HEK293 (cell line): ENCODE results near the gene SYN1.
A peak's percentile ranks its signal among the peaks of the same experiment; 100 is the strongest.

Source experiments
- CTCF ChIA-PET: fragments of 350-600 bp; formaldehyde crosslinking; extraction: SDS; loops from one replicate; lab custom pipeline; 2021; ENCODE audit warnings: antibody characterized with exemption; lab: Yijun Ruan, JAX
- POLR2A ChIA-PET: fragments of 300-600 bp; formaldehyde crosslinking; extraction: SDS; loops from one replicate; lab custom pipeline; 2020; ENCODE audit warnings: antibody characterized with exemption, inconsistent platforms; lab: Yijun Ruan, JAX
- H3K27ac ChIP-seq: fragments of 200-500 bp; sonication (Bioruptor generic); 2 replicates; pipeline ENCODE4 v1.5.1; 2014; ENCODE audit warnings: low read depth, low read length, control low read depth, inconsistent platforms; ENCODE audit errors: extremely low read depth
- H3K36me3 ChIP-seq, 2 experiments: fragments of 200-500 bp in 1 of 2; sonication (Bioruptor generic) in 1 of 2; 1 replicate in 1 of 2; 2 replicates in 1 of 2; pipeline ENCODE4 v1.5.1; 2014 to 2017; ENCODE audit warnings: inconsistent platforms in 2 of 2, low read length in 2 of 2; ENCODE audit not compliant: control insufficient read depth in 2 of 2, insufficient read depth in 1 of 2
- H3K4me1 ChIP-seq: fragments of 200-500 bp; sonication (Bioruptor generic); 2 replicates; pipeline ENCODE4 v1.5.1; 2014; ENCODE audit warnings: mild to moderate bottlenecking, low read length, inconsistent platforms; ENCODE audit not compliant: control insufficient read depth, insufficient read depth
- H3K4me3 ChIP-seq: 2 replicates; pipeline ENCODE4 v1.5.1; 2011; ENCODE audit warnings: low read depth, mild to moderate bottlenecking, control low read depth, low read length, moderate library complexity
- H3K9me3 ChIP-seq: fragments of 200-500 bp; sonication (Bioruptor generic); 2 replicates; pipeline ENCODE4 v1.5.1; 2014; ENCODE audit warnings: low read depth, low read length, inconsistent platforms; ENCODE audit not compliant: control insufficient read depth, insufficient read depth
- BCL11A ChIP-seq: fragments of 450-650 bp; formaldehyde crosslinking; IDR thresholded peaks from 2 replicates; pipeline ENCODE4 v1.5.1; 2016; ENCODE audit warnings: low read depth, missing biosample characterization, missing genetic modification characterization
- HOXD13 ChIP-seq: sonication (generic); formaldehyde crosslinking; IDR thresholded peaks from 2 replicates; pipeline ENCODE4 v1.8.0; 2022; ENCODE audit warnings: missing genetic modification reagents, borderline replicate concordance
- PRDM10 ChIP-seq: fragments of 450-650 bp; formaldehyde crosslinking; IDR thresholded peaks from 2 replicates; pipeline ENCODE4 v1.5.1; 2016; ENCODE audit warnings: missing biosample characterization, missing genetic modification characterization
- SETDB1 ChIP-seq: IDR thresholded peaks from one replicate; pipeline ENCODE4 v1.6.1; 2017; ENCODE audit warnings: mild to moderate bottlenecking, low read length, moderate library complexity, mixed read lengths; ENCODE audit not compliant: insufficient read length
- TCF7L2 ChIP-seq: IDR thresholded peaks from 2 replicates; pipeline ENCODE4 v1.6.1; 2011; ENCODE audit warnings: low read depth, mild to moderate bottlenecking, inconsistent platforms, low read length, moderate library complexity, borderline replicate concordance
- ZBTB21 ChIP-seq: fragments of 450-650 bp; formaldehyde crosslinking; IDR thresholded peaks from 2 replicates; pipeline ENCODE4 v1.5.1; 2017; ENCODE audit warnings: missing biosample characterization, missing genetic modification characterization
- ZNF146 ChIP-seq: fragments of 450-650 bp; formaldehyde crosslinking; IDR thresholded peaks from 2 replicates; pipeline ENCODE4 v1.5.1; 2016; ENCODE audit warnings: missing biosample characterization, missing genetic modification characterization
- ZNF202 ChIP-seq: fragments of 450-650 bp; formaldehyde crosslinking; IDR thresholded peaks from 2 replicates; pipeline ENCODE4 v1.5.1; 2016; ENCODE audit warnings: missing biosample characterization, missing genetic modification characterization, borderline replicate concordance
- ZNF366 ChIP-seq: fragments of 450-650 bp; formaldehyde crosslinking; conservative IDR thresholded peaks from 2 replicates; pipeline ENCODE4 v1.5.1; 2016; ENCODE audit warnings: missing biosample characterization, missing genetic modification characterization
- ZNF426 ChIP-seq: fragments of 450-650 bp; formaldehyde crosslinking; IDR thresholded peaks from 2 replicates; pipeline ENCODE4 v1.5.1; 2017; ENCODE audit warnings: missing biosample characterization, missing genetic modification characterization, mild to moderate bottlenecking, inconsistent platforms, moderate library complexity
- ZNF580 ChIP-seq: fragments of 450-650 bp; formaldehyde crosslinking; IDR thresholded peaks from 2 replicates; pipeline ENCODE4 v1.5.1; 2016; ENCODE audit warnings: missing biosample characterization, missing genetic modification characterization
- ZNF600 ChIP-seq: fragments of 450-650 bp; formaldehyde crosslinking; IDR thresholded peaks from 2 replicates; pipeline ENCODE4 v1.5.1; 2016; ENCODE audit warnings: missing biosample characterization, missing genetic modification characterization
- ZNF626 ChIP-seq: fragments of 450-650 bp; sonication (Bioruptor Pico); formaldehyde crosslinking; IDR thresholded peaks from 2 replicates; pipeline ENCODE4 v1.5.1; 2018; ENCODE audit warnings: missing biosample characterization, missing genetic modification characterization, inconsistent platforms
- ZNF658 ChIP-seq: fragments of 450-650 bp; formaldehyde crosslinking; IDR thresholded peaks from 2 replicates; pipeline ENCODE4; 2016; ENCODE audit warnings: missing biosample characterization, missing genetic modification characterization

SYN1 gene

GRCh38 chrX:47611926-47612325, 7.7 kb downstream of the SYN1 start (continued):
- TF ChIP-seq ZNF600 (tag by site-specific recombination) (no peak), ZBTB21 (tag by site-specific recombination) (no peak), ZNF146 (tag by site-specific recombination) (no peak), BCL11A (tag by site-specific recombination) (no peak), HOXD13 (CRISPR knock-in tag) (no peak)
- TF ChIP-seq, all 188 proteins: peak for 0

- CTCF ChIA-PET = interaction anchor here (0.6 kb wide), 1 partner anchor 419 kb away, joined by 3 read pairs; no protein-coding TSS in a partner anchor
- Histone ChIP-seq H3K36me3 (no peaks in the 10 kb centered on the region), H3K27ac (no peak overlapping the region), H3K4me3 (no peak overlapping the region), H3K4me1 (no peaks in the 10 kb centered on the region), H3K9me3 (no peaks in the 10 kb centered on the region)
- POLR2A ChIA-PET = no interaction called here
- no peak for TF ChIP-seq SETDB1
- TF ChIP-seq PRDM10 = peak; percentile 69
These were observed 8.2 kb downstream of the SYN1 start for GRCh38 chrX:47611489-47611888.

GRCh38 chrX:47610511-47610910, 9.1 kb downstream of the SYN1 start:
- no peak for TF ChIP-seq ZNF580 (tag by site-specific recombination)
- TF ChIP-seq ZNF426 (tag by site-specific recombination) = no peak
- no peak for TF ChIP-seq ZNF626 (tag by site-specific recombination)
- no peak for TF ChIP-seq ZNF658 (tag by site-specific recombination)
- no peak for TF ChIP-seq TCF7L2
- no peak for TF ChIP-seq ZNF202 (tag by site-specific recombination)
- TF ChIP-seq, all 188 proteins: peak for 0
- Histone ChIP-seq H3K4me1 (no peaks in the 10 kb centered on the region), H3K27ac (no peak overlapping the region), H3K4me3 (no peak overlapping the region), H3K9me3 (no peaks in the 10 kb centered on the region), H3K36me3 (no peaks in the 10 kb centered on the region)
- POLR2A ChIA-PET = no interaction called here
- CTCF ChIA-PET = no interaction called here

- Histone ChIP-seq H3K4me1 (no peaks in the 10 kb centered on the region), H3K9me3 (no peaks in the 10 kb centered on the region), H3K4me3 (no peak overlapping the region), H3K36me3 (no peaks in the 10 kb centered on the region), H3K27ac (no peak overlapping the region)
- ChIA-PET CTCF (no interaction called here), POLR2A (no interaction called here)
- TF ChIP-seq ZNF366 (tag by site-specific recombination) (peak; percentile 62; the same call in 1 of the 2 replicates), ZNF626 (tag by site-specific recombination) (no peak)
These were observed 11.4 kb downstream of the SYN1 start for GRCh38 chrX:47608130-47608810.
